Esophagus squamous epithelium (tissue), 5 donors: Measurements from ENCODE around the gene HBG2. TPM values are rescaled to one million over a fixed set of nuclear protein-coding genes. Genes with fewer than 3 reads are reported as not detected.

Source experiments
- DNase-seq: peaks from one replicate; lab custom pipeline; 2025; lab: John Stamatoyannopoulos, UW
- H3K27ac ChIP-seq, 4 donors: fragments of 200-600 bp; sonication (generic); one replicate each; pipeline ENCODE4 v1.5.1; 2016 to 2019; ENCODE audit warnings: mild to moderate bottlenecking in 1 of 4
- H3K27me3 ChIP-seq, 4 donors: fragments of 200-600 bp; sonication (generic); 1 replicate in 3 of 4; 2 replicates in 1 of 4; pipeline versions ENCODE4 v1.5.1 to v1.6.0; 2017 to 2021; ENCODE audit warnings: antibody characterized with exemption in 1 of 4
- H3K36me3 ChIP-seq, 3 donors: fragments of 200-600 bp; sonication (generic); one replicate each; pipeline ENCODE4 v1.5.1; 2016 to 2019
- H3K4me1 ChIP-seq, 3 donors: fragments of 200-600 bp; sonication (generic); one replicate each; pipeline ENCODE4 v1.5.1; 2017 to 2019
- H3K4me3 ChIP-seq, 4 donors: fragments of 200-600 bp; sonication (generic); 1 replicate in 3 of 4; 2 replicates in 1 of 4; pipeline ENCODE4 v1.5.1; 2016 to 2019; ENCODE audit warnings: mild to moderate bottlenecking in 2 of 4, moderate library complexity in 1 of 4
- H3K9me3 ChIP-seq, 3 donors: fragments of 200-600 bp; sonication (generic); one replicate each; pipeline ENCODE4 v1.5.1; 2016 to 2019
- CTCF ChIP-seq, 6 experiments: fragments of 450-650 bp in 4 of 6; fragments of 200-600 bp in 2 of 6; sonication (generic) in 2 of 6; IDR thresholded peaks; one replicate each; pipeline ENCODE4 v1.5.1; 2016 to 2019; ENCODE audit warnings: antibody characterized with exemption in 6 of 6, mild to moderate bottlenecking in 4 of 6, moderate library complexity in 4 of 6
- POLR2A ChIP-seq, 4 donors: fragments of 450-650 bp; IDR thresholded peaks; one replicate each; pipeline ENCODE4 v1.6.1; 2017; ENCODE audit warnings: antibody characterized with exemption in 4 of 4, mild to moderate bottlenecking in 4 of 4, moderate library complexity in 3 of 4
- WGBS, 2 donors: methylation state at CpG; one replicate each; pipeline ENCODE4 v1.1.5; 2018; 5-methylcytosine and 5-hydroxymethylcytosine counted together
- intact Hi-C: fragments of 100-400 bp; cut with DNase I; formaldehyde crosslinking; loops from one replicate; pipeline ENCODE4 v1.15.0; 2022
- total RNA-seq, 4 donors: library from RNA; depleted of rRNA; stranded (reverse); fragments of >200 nt; gene quantifications; one replicate each; pipeline ENCODE4 v1.1.0, GENCODE V29; 2016
- donor health status: DM: yes; HTN: yes; CAD: no.

The HBG2 gene
- total RNA-seq, 4 donors from 2014 or later = not detected

- WGBS, 2 donors = 88 to 92% methylated on average over 1 of the region's 1 CpG
- no peak for DNase-seq
- Histone ChIP-seq H3K4me3 (no peak overlapping the region), H3K9me3 (no peaks in the 10 kb centered on the region), H3K4me1 (no peaks in the 10 kb centered on the region), H3K36me3 (no peaks in the 10 kb centered on the region), H3K27ac (no peak overlapping the region), H3K27me3 (no peaks in the 10 kb centered on the region)
- intact Hi-C loops = no loop called here
- TF ChIP-seq POLR2A (IDR thresholded peaks at IDR 0.05) (no peak), CTCF (IDR thresholded peaks at IDR 0.05) (no peak)
Measured at GRCh38 chr11:5290106-5290505, 35.5 kb upstream of the HBG2 start.

GRCh38 chr11:5289696-5290095, 35.1 kb upstream of the HBG2 start:
- intact Hi-C loops = no loop called here
- no peak overlapping the region for H3K4me3 ChIP-seq
- H3K27ac ChIP-seq = no peak overlapping the region

GRCh38 chr11:5288906-5289550, 34.4 kb upstream of the HBG2 start:
- 66 to 75% methylated on average over 6 of the region's 6 CpGs for WGBS, 2 donors

More at GRCh38 chr11:5289696-5290095, 35.1 kb upstream of the HBG2 start:
- no peak for TF ChIP-seq POLR2A (IDR thresholded peaks at IDR 0.05)
- no peak for TF ChIP-seq CTCF (IDR thresholded peaks at IDR 0.05)
- H3K9me3 ChIP-seq = no peaks in the 10 kb centered on the region
- H3K4me1 ChIP-seq = no peaks in the 10 kb centered on the region
- H3K36me3 ChIP-seq = no peaks in the 10 kb centered on the region
- DNase-seq = no peak
- H3K27me3 ChIP-seq = no peaks in the 10 kb centered on the region

GRCh38 chr11:5288108-5288905, 33.7 kb upstream of the HBG2 start:
- Histone ChIP-seq H3K4me3 (no peak overlapping the region), H3K4me1 (no peaks in the 10 kb centered on the region), H3K27ac (no peak overlapping the region), H3K27me3 (no peaks in the 10 kb centered on the region), H3K9me3 (no peaks in the 10 kb centered on the region), H3K36me3 (no peaks in the 10 kb centered on the region)
- WGBS, 2 donors = 69 to 71% methylated on average over 7 of the region's 7 CpGs
- no peak for TF ChIP-seq POLR2A (IDR thresholded peaks at IDR 0.05)
- no peak for TF ChIP-seq CTCF (IDR thresholded peaks at IDR 0.05)
- DNase-seq = no peak
- intact Hi-C loops = no loop called here

More at GRCh38 chr11:5288906-5289550, 34.4 kb upstream of the HBG2 start:
- Histone ChIP-seq H3K36me3 (no peaks in the 10 kb centered on the region), H3K27me3 (no peaks in the 10 kb centered on the region), H3K4me1 (no peaks in the 10 kb centered on the region), H3K27ac (no peak overlapping the region), H3K4me3 (no peak overlapping the region), H3K9me3 (no peaks in the 10 kb centered on the region)
- TF ChIP-seq CTCF (IDR thresholded peaks at IDR 0.05) (no peak), POLR2A (IDR thresholded peaks at IDR 0.05) (no peak)
- DNase-seq = no peak
- intact Hi-C loops = no loop called here

GRCh38 chr11:5286901-5287300, 32.3 kb upstream of the HBG2 start:
- intact Hi-C loops = no loop called here
- 58 to 75% methylated on average over 3 of the region's 3 CpGs for WGBS, 2 donors

More at GRCh38 chr11:5286901-5287300, 32.3 kb upstream of the HBG2 start:
- TF ChIP-seq CTCF (IDR thresholded peaks at IDR 0.05) = no peak
- TF ChIP-seq POLR2A (IDR thresholded peaks at IDR 0.05) = no peak
- H3K27ac ChIP-seq = no peak overlapping the region
- no peak overlapping the region for H3K4me3 ChIP-seq
- no peaks in the 10 kb centered on the region for H3K9me3 ChIP-seq
- H3K4me1 ChIP-seq = no peaks in the 10 kb centered on the region
- H3K36me3 ChIP-seq = no peaks in the 10 kb centered on the region
- no peaks in the 10 kb centered on the region for H3K27me3 ChIP-seq
- no peak for DNase-seq
